Stimulated activated CD8-positive, alpha-beta memory T cell treated with anti-CD3 and anti-CD28 coated beads, Interleukin-15, amount 100 ng/mL, for 4 hours (primary cell): ENCODE results near the gene ERG28.
"Not testable (repeated sequence)": the region's sequence is repeated elsewhere in the genome, so short reads cannot be mapped to it uniquely, and the experiment has no call there.

Experiments used
- DNase-seq, 2 donors: peaks; one replicate each; pipeline ENCODE4 v3.0.0-alpha.2; 2020; ENCODE audit warnings: low read depth in 2 of 2

The ERG28 gene, protein sequence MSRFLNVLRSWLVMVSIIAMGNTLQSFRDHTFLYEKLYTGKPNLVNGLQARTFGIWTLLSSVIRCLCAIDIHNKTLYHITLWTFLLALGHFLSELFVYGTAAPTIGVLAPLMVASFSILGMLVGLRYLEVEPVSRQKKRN

DNA sequence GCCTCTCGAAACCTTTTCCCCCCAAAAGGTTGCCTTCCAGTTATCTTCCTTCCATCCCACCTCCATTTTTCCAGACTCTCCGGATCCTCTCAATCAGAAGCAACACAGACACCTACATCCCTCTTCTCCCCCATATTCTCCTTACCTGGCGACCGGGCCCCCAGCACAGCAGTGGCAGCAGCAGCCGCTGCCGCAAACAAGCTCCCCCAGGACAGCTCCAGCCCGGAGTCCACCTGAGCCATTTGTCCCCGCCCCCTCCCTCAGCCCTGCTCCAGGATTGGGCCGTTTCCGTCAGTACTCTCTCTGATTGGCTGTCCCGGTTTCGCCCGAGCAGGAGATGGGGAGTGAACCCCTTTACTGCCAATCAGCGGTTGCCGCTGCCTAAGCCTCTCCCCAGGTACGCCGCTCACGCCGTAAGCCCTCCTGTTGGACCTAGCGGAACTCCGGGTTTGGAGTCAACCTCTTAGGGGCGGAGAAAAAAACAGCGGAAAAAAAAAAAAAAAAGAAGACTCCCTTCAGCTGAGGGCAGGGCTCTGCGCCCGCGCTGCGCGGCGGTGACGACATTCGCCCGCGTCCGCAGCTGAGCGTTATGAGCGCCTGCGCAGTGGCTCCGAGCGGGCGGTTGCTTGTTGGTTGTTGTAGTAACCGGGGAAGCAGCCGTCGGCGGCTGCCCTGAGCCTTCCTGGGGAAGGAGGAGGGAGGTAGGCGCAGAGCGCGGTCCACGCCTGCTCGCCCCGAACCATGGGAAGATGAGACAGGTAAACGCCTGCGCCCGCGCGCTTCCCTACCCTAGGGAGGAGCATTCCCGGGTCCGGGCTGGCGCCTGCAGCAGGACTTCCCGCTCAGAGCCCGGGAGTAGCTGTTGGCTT is at the start of gene ERG28, which contains the start of gene TTLL5:
ERG28 (minus strand) TSS at position 247 of the 869 bp plus-strand sequence. CDS start 3,374 bp downstream, outside the sequence.
TTLL5 (plus strand) TSS at position 617 of the 869 bp plus-strand sequence. CDS start 1,904 bp downstream, outside the sequence.
- peak; percentile 91 to 93 for DNase-seq

DNA sequence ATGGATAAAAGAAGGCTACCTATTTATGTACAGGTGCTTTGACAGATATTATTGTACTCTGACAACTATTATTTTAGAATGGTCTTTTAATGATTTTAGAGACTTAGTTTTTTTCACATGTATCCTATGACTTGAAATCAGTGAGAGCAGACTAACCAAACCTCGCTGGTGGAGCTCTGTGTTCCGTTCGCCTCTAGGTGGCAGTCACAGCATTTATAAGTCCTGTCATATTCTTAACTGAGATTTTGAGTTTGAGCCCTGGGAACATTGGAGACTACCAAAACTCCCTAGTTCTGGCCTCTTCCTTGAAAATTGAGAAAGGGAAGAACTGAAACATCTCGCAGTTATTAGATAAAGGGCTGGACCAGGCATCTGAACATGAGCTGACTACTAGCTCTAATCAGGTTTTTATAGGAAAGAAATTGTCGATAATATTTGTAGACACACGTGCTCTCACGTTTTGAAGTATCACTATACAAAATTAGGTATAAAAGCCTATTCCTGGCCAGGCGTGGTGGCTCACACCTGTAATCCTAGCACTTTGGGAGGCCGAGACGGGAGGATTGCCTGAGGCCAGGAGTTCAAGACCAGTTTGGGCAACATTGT is 48.6 kb upstream of the ERG28 start:
- DNase-seq: peak in 1 of 2 donors; percentile 17

DNA sequence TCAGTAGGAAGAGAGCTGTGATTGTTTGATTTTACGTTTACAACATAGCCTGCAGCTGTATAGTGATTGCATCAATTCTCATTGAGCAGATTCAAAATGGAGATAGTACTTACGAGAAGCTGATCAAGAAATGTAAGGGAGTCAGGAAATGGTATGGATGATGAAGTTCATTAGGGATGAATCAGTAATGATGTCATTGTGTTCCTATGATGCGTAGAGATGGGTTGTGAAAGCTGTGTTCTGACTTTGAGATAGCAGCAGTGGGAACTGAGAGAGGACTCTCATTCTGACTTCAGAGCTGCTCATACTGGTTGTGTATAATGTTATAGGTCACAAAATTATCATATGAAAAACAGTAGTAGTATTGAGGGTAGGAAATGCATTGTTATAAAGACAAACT is 44.3 kb upstream of the ERG28 start:
- DNase-seq: no peak

DNA sequence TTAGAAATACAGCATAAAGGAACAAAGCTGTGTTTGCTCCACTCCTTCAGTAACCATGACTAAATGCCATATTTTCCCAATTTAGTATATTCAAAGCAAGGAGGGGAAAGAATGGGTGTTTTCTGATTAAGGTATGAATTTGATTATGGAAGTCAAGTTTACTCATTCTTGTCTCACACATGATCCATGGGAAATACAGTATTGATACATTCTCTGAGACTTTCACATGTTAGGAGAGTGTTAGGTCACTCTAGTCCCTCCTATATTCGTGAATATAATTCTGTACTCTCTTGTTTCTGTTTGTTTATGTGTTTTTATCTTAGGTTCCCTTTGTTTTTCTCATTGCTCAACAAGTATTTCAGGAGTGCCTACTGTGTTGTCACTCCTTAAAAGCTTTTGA is 42.8 kb upstream of the ERG28 start:
- no peak for DNase-seq

DNA sequence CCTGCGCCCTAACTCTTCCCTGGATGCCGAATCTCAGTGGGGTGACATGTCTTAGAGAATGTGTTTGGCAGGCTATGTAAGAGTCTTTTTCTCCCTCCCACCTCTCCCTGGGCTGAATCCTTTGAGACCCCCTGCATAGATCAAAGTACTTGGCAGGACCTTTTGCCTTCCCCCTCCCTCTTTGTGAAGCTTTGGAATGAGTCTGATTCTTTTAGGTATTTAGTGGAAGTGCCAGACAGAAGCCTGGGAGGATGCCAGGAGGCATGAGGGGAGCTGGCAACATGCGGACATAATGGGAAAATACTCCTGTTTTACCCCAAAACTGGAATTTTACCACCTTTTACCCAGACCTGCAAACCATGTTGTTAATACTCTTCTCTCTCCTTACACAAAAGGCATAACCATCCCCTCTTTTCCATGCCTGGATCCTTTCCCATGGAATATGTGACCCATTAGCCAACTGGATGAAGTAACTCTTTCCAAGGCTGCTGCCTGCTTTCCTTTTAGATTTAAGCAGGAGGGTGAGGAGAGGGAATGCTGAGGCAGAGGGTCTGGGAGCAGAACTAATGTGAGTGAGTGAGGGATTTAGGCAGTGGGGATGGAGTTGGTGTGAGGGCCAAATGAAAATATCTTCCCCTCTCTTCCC is 42.1 kb upstream of the ERG28 start:
- no peak for DNase-seq

DNA sequence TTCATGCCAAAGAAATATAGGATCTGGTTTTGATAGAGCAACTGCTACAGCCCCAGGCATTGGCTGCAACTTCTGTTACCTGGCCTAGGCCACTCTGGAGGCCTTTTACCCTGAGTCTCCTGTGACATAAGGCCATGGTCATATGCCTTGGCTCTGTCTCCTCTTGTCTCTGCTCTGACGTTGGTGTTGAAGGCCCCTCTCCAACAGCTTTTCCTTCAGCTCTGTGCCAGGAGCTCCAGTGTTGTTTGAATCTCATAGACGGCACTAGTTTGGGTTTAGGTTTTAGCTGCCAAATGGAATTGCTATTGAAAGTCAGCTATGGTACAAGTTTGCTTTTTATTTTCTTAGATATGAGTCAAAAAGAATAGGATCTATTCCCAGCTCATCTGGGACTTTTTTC is 41.4 kb upstream of the ERG28 start:
- no peak for DNase-seq

DNA sequence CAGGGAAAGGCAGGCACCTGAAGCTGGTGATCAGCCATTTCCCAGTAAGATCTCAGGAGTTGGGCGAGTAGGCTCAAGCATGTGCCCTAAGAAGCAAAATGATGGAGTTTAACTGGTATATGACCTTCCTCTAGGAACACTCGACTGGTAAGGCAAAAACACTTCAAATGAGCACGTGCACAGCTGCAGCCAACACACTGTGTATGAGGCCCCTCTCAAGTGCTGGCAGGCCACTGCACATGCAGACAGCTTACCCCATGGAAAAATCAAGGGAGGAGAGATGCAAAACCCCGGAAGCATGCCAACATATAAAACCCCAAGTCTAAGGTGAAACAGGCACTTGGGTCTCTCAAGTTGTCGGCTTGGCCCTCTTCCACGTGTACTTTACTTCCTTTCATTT is 39.6 kb upstream of the ERG28 start:
- no peak for DNase-seq

DNA sequence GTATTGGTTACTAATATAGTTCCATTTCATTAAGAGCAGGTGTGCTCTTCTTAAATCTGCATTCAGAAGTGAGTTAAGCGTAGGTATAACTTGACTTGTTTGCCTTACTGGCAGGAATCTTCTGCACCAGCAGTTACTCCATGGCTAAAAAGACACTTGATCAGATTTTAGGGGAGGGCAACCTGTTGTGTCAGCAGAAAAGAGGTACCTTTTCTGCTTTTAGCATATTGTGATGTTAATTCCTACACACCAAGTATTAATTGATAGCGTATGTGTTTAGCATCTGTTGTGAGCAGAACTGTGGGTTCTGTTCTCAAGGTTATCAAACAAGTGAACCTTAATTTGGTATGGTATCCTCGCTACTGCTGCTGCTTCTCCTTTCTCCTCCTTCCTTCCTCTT is 38.7 kb upstream of the ERG28 start:
- DNase-seq: no peak

DNA sequence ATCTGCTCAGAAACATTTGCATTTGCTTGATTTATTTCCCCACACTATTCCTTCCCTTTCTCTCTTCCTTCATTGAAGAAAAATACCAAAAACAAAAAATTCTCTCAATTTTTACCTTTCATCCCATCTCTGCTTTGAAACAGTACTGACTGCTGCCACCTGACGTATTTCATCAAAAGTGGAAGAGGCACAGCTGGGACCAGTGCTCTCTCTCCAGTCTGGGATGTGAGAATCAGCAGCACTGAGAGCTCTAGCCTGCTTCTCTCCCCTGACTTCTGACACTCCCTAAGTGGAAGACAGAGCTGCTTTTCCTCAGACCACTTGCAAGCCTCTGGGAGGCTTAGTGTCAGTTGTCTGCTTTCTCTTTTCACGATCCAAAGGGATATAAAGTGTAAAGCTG is 37.2 kb upstream of the ERG28 start:
- DNase-seq: no peak

DNA sequence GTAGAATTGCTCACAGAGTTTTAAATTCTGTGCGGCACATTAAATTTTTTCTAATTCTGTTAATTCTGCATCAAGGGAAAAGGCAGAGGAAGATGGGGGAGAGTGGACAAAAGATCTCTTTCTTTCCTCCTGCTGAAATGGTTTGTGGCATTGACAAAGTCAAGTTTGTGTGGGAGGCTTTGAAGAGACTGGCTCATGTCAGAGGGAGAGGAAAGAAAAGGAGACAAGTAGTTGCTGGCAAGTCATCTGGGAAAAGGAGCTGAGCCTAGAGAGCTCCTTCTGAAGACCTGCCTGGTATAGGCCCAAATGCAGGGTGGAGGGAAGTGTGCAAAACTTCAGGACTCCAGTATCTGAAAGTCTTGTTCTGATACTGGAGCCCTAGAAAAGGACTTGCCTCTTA is 36.7 kb upstream of the ERG28 start:
- DNase-seq: no peak

DNA sequence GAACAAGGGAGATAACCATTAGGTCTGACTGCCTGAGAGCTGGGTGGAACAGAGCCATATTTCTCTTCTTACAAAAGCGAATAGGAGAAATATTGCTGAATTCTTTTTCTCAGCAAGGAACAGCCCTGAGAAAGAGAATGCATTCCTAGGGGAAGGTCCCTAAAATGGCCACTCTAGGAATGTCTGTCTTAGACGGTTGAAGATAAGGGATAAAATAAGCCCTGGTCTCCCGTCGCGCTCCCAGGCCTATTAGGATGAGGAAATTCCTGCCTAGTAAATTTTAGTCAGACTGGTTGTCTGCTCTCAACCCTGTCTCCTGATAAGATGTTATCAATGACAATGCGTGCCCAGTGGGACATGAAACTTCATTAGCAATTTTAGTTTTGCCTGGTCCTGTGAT is 34.3 kb upstream of the ERG28 start:
- not testable (repeated sequence) for DNase-seq

DNA sequence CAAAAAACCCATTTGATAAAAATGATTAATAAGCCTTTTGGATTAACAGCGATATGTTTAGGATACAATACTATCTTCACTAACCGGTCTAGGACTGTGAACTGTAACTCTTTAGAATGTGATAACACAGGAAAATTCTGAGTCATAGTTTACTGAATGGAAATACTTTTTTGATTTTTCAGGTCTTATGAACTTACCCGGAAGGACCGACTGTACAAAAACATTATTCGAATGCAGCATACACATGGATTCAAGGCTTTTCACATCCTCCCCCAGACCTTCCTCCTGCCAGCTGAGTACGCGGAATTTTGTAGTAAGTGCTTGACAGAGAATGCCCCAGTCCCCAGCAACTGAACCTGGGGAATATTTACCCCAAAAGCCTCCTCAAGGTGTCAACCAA is 29.3 kb upstream of the ERG28 start:
- no peak for DNase-seq

DNA sequence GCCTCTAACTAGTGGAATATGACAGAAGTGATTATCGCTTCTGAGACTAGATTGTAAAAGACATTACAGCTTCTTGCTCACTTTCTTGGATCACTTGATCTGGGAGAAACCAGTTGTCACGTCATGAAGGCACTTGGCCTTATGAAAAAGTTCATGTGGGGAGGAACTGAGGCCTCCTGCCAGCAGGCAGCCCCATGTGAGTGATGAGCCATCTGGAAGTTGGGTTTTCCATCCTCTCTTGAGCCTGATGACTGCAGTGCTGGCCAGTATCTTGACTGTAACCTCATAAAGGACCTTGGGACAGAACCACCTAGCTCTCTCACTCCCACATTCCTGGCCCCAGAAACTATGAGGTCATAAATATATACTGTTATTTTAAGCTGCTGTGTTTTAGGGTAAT is 28.3 kb upstream of the ERG28 start:
- DNase-seq: no peak

DNA sequence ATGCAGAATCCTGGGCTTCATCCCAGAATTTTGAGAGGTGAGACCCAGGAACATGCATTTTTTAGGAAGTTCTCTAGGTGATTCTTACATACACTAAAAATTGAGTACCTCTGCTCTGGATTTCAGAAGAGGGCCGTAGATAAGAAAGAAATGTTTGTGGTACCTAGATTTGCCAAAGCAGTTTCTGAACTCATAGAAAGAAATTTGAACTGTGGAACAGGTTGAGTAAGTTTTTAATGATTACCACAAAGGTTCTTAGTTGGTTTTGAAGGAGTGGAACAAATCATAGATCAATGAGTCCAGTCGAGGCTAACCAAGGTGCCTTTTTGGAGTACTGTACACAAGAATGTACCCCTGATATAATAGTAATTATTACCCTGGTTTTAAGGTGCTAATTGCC is 25.2 kb upstream of the ERG28 start:
- no peak for DNase-seq

DNA sequence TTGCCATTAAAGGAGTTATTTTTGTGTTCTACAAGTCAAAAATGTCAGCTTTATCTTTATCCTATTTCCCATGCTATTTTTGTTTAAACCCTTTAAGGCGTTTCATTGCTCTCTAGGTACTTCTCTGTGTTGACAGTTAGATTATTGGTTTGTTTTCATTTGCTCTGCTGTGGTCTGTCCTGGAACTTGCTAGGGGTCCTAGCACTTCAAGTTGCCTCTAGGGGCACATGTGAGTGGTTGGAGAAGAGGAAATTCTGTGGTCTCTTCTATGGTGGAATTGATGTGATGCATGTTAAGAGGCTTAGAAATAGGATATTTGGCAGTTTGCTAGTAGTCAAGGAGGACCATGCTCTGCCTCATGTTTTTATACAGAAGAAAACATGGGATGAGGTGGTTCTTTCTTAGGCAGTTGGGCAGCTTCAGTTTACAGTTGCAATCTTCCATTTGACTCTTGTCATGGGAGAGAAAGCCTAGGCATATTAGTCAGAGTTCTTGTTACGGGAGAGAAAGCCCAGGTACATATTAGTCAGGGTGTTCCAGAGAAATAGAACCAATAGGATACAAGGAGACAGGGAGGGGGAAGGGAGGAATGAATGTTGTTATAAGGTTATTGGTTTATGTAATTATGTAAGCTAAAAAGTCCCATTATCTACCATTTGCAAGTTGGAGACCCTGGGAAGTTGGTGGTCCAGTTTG is 14.7 kb upstream of the ERG28 start:
- no peak for DNase-seq

DNA sequence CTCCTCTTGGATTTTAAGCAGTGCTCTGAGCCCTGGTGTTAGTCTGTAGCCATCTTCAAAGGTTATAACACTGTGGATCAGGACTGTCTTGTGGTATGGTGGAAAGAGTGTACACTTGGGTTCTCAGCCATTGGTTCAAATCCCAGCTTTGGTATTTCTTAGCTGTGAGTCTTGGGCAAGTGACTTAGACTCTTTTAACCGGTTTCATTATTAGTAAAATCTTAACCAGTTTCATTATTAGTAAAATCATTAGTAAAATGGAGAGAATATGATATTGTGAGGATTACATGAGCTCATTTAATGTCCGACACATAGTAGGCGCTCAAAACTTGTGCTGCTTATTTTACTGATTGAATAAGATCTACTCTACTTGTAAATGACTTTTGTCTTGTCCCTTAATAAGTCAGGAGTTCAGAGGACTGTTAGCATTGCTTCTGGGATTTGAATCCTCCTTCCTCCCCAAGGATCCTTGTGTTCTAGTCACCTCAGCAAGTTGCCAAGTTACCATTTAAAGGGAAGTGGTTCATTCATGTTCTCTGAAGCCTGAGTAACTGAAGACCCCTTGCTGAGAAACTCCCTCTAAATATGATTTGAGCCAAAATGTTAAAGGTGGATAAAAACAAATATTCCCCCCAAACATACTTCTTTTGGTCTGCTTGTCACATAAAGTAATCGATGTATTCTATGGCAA is 12.8 kb upstream of the ERG28 start:
- no peak for DNase-seq

DNA sequence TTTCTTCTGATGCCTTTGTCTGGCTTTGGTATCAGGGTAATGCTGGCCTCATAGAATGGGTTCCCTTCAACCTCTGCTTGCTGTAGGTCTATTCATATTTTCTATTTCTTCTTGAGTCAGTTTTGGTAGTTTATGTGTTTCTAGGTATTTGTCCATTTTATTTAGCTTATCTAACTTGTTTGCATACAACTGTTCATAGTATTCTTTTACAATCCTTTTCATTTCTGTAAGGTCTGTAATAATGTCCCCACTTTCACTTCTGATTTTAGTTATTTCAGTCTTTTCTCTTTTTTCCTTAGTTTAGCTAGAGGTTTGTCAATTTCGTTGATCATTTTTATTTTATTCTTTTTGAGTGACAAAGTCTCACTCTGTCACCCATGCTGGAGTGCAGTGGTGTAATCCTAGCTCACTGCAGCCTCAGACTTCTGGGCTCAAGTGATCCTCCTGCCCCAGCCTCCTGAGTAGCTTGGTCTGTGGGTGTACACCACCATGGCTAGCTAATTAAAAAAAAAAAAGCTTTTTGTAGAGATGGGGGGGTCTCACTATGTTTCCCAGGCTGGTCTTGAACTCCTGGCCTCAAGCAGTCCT is 12.0 kb upstream of the ERG28 start:
- no peak for DNase-seq

DNA sequence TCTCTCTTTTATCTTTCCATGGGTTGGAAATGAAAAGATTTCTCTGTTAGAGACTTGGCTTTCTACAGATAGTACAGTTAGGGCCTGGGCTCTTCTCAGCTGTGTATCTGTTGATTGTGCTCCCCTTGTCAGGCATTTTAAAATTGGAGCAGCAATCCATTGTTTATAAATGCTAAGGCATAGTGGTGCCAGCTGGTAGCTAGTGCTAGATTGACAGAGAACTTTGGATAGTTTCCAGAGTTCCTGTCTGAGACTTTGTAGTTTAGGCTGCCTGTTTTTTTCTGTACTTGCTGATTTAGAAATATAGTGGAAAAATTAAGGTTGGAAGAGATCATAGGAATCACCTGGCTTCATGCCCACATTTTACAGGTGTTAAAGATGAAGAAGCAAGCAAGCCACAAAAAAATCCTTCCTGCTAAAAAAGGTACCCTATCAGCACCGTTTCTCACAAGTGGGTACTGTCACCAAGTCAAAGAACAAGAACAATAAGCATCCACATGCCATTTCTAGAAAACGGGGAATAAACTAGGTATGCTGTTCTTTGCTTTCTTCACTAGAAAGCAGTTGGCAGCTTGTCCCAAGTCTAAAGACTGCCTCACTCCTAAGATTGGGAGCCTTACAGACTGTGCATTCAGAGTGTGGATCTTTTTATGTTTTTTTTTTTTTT is 6.6 kb upstream of the ERG28 start:
- DNase-seq: no peak

DNA sequence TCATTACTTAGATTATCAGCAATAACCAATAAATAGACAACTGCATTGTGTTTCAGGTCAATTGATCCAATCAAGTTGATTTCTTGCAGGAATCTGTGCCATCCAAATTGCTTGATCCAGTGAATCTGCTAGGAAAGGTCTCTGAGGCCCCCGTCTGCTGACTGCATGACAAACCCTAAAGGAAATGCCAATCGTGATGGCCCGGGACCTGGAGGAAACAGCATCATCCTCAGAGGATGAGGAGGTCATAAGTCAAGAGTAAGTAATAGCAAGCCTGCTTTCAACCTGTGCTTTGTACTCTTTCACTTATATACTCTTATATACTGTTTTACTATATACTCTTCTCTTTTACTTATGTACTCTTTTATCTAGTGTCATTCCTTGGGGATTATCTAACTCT is 2.3 kb upstream of the ERG28 start:
- DNase-seq: no peak

DNA sequence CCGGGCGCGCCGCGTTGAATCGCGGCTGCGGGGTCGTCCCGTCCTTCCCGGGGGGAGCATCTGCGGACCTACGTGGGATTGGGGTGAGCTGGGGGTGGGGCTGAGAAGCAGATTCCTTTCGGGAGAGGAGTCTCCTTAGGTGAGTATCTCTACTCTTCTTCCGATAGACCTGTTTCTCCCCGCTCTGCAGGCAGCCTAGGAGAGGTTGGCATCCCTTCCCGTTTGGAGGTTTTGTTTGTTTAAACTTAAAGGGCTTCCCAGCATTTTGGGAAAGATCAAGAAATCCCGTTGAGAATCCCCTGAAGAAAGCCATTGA is 781 bp upstream of the ERG28 start:
- no peak for DNase-seq

DNA sequence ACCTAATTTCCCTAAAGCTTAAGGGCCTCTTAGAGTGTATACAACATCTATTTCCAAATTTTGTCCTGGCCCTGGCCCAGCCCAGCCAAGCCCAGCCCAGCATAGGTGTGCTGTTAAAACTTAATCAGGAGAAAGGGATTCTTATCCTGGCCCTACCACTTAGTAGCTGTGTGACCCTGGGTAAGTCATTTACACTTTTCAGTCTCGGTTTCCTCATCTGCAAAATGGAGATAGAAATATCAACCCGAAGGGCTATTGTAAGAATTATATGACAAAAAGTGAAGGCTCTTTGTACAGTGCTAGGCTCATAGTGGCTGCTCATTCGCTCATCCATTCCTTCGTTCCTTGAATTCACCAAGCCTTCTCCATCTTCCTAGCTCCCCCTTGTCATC is 442 bp downstream of the ERG28 start:
- no peak for DNase-seq
